ENCODE measurements around the gene RNF182. TPM values are rescaled to one million over a fixed set of nuclear protein-coding genes. Genes with fewer than 3 reads are reported as not detected.

The RNF182 gene
- total and polyA plus RNA-seq, 9 of the 15 experiments (the other 6 are each of a cell fraction or from before 2014, with no cell fraction given): 12.8 to 22.8 (median 17.5) TPM

DNA sequence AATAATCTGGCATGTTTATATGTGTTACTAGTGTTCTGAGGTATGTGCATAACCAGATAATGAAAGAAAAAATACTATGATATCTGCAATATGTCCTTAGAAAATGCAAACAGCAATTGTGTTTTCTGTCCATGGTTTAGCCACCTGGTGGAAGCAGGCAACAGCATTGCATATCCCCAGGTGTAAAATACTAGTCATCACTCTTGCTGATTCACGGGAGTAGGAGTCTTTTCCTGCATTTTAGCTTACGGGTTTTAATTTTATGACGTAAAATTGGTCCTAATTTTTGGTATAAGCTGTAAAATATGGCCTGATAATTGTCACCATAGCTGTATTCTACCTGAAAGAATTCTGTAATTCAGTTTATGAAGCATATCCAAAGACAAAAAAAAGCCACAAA is 2.5 kb downstream of the RNF182 start (continued):
- no peak for TF ChIP-seq ZNF282 (CRISPR knock-in tag; IDR thresholded peaks at IDR 0.05)
- no peak for TF ChIP-seq NR2F6 (CRISPR knock-in tag; IDR thresholded peaks at IDR 0.05)
- TF ChIP-seq JUN (IDR thresholded peaks at IDR 0.05; ENCODE audit: borderline replicate concordance, low read depth, low read length): peak; percentile 54; the same call in 1 of the 2 replicates
- TF ChIP-seq JUN (CRISPR knock-in tag; IDR thresholded peaks at IDR 0.05; ENCODE audit: borderline replicate concordance): no peak
- no peak for TF ChIP-seq CBFB (CRISPR knock-in tag; IDR thresholded peaks at IDR 0.05)
- TF ChIP-seq, protein P1, sequence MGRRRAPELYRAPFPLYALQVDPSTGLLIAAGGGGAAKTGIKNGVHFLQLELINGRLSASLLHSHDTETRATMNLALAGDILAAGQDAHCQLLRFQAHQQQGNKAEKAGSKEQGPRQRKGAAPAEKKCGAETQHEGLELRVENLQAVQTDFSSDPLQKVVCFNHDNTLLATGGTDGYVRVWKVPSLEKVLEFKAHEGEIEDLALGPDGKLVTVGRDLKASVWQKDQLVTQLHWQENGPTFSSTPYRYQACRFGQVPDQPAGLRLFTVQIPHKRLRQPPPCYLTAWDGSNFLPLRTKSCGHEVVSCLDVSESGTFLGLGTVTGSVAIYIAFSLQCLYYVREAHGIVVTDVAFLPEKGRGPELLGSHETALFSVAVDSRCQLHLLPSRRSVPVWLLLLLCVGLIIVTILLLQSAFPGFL (CRISPR knock-in tag; IDR thresholded peaks at IDR 0.05): no peak
- no peak for TF ChIP-seq NUFIP1 (IDR thresholded peaks at IDR 0.05; ENCODE audit: partially characterized antibody)
- TF ChIP-seq, protein P2, sequence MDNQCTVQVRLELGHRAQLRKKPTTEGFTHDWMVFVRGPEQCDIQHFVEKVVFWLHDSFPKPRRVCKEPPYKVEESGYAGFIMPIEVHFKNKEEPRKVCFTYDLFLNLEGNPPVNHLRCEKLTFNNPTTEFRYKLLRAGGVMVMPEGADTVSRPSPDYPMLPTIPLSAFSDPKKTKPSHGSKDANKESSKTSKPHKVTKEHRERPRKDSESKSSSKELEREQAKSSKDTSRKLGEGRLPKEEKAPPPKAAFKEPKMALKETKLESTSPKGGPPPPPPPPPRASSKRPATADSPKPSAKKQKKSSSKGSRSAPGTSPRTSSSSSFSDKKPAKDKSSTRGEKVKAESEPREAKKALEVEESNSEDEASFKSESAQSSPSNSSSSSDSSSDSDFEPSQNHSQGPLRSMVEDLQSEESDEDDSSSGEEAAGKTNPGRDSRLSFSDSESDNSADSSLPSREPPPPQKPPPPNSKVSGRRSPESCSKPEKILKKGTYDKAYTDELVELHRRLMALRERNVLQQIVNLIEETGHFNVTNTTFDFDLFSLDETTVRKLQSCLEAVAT (IDR thresholded peaks at IDR 0.05): no peak; a peak in 1 of 4 replicates
- TF ChIP-seq, protein P3, sequence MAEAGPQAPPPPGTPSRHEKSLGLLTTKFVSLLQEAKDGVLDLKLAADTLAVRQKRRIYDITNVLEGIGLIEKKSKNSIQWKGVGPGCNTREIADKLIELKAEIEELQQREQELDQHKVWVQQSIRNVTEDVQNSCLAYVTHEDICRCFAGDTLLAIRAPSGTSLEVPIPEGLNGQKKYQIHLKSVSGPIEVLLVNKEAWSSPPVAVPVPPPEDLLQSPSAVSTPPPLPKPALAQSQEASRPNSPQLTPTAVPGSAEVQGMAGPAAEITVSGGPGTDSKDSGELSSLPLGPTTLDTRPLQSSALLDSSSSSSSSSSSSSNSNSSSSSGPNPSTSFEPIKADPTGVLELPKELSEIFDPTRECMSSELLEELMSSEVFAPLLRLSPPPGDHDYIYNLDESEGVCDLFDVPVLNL (CRISPR knock-in tag; IDR thresholded peaks at IDR 0.05; ENCODE audit: low read depth): no peak
- peak in 1 of 2 experiments; percentile 52; a peak in 2 of 4 replicates for TF ChIP-seq RAD21 (CRISPR knock-in tag; conservative IDR thresholded peaks at IDR 0.05 in 1 of 2, IDR thresholded peaks at IDR 0.05 in 1 of 2)
- no peak for TF ChIP-seq SUPT5H (IDR thresholded peaks at IDR 0.05)
- no peak for TF ChIP-seq DEAF1 (CRISPR knock-in tag; IDR thresholded peaks at IDR 0.05)
- peak; percentile 78 for TF ChIP-seq C11orf30 (IDR thresholded peaks at IDR 0.05; ENCODE audit: low read depth)
- no peak for TF ChIP-seq HDGF (IDR thresholded peaks at IDR 0.05)
- TF ChIP-seq LARP7 (IDR thresholded peaks at IDR 0.05): no peak
- no peak for TF ChIP-seq SMARCB1 (IDR thresholded peaks at IDR 0.05; ENCODE audit: insufficient read length, low read depth)
- TF ChIP-seq HEY1 (CRISPR knock-in tag; IDR thresholded peaks at IDR 0.05; ENCODE audit: borderline replicate concordance): no peak
- no peak for TF ChIP-seq ESRRA (IDR thresholded peaks at IDR 0.05; ENCODE audit: borderline replicate concordance, low read depth)
- no peak for TF ChIP-seq KLF1 (tag; IDR thresholded peaks at IDR 0.05)
- TF ChIP-seq USF1 (CRISPR knock-in tag; IDR thresholded peaks at IDR 0.05): no peak
- no peak for TF ChIP-seq SIRT6 (IDR thresholded peaks at IDR 0.05; ENCODE audit: low read depth, low read length)
- TF ChIP-seq ILK (tag; IDR thresholded peaks at IDR 0.05; ENCODE audit: borderline replicate concordance, low read depth): no peak
- no peak for TF ChIP-seq BACH1 (tag; IDR thresholded peaks at IDR 0.05)
- no peak for TF ChIP-seq PTRF (tag; IDR thresholded peaks at IDR 0.05)
- peak; percentile 61; the same call in 1 of the 2 replicates for TF ChIP-seq CBX5 (IDR thresholded peaks at IDR 0.05; ENCODE audit: borderline replicate concordance, low read depth)
- 0 out of 2 replicates have a peak, but pooled peaks have one; percentile 16 for TF ChIP-seq HCFC1 (IDR thresholded peaks at IDR 0.05; ENCODE audit: low read depth, low read length)
